NCI-H446 (cell line): ENCODE measurements around the gene MGME1.

ENCODE experiments used
- DNase-seq, 2 experiments: peaks; one replicate each; lab custom pipeline; 2025; lab: John Stamatoyannopoulos, UW

The MGME1 gene

DNA sequence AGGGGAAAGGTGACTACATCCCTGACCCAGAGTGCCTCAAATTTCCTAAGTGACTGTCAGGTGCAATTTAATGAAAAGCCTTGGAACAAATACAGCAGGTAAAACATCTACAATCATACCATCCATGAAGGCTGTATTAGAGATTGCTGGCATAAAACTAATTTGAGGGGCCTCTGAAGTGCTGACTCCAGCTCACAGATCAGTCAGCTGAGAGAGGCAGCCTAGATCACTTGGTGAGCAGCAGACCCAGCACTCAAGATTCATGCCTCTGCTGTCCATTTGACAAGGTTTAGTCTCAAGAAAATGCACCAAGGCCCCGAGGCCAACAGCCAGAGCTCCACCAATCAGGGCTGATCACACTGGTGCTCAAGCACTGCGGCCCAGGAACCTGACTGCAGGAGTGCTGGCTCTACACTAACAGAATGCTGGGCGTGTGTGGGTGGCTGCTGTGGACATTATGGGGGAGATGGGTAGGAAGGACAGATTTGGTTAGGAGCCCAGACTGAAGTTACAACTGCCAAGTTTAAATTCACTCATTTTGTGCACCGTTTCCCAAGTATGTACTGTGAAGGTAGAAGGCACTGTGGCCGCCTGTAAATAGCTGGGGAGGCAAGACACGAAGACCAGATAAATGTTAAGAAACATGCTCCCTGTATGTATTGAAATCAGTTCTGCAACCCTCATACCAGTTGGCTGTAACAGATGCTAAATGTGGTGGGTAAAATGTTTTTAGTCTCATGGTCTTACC lies 28.4 kb upstream of the MGME1 start:
- no peak for DNase-seq

DNA sequence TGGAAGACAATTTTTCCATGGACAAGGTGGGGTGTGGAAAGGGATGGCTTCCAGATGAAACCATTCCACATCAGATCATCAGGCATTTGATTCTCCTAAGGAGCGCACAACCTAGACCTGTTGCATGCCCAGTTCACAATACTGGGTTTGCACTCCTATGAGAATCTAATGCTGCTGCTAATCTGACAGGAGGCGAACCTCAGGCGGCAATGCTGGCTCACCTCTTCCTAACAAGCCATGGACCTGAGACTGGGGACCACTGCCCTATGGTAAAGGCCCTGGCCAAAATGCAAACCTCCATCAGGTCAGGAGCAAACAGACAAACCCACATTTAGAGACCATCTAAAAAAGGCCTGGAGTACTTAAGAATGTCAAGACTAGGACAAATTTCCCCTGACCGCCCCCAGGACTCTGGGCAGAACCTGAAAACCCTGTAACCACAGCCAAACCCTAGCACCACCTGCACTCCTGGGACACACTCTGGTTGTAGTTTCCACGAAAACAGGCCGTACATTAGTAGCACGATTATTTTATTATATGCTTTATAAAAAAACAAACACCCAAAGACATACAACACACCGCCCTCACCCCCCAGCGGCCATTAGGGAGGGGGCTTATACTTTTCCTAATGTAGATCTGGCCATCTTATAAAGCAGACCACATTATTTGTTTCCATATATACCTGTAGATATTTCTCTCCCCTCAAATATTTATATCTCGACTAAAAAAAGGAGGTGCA lies 27.6 kb upstream of the MGME1 start:
- no peak for DNase-seq

DNA sequence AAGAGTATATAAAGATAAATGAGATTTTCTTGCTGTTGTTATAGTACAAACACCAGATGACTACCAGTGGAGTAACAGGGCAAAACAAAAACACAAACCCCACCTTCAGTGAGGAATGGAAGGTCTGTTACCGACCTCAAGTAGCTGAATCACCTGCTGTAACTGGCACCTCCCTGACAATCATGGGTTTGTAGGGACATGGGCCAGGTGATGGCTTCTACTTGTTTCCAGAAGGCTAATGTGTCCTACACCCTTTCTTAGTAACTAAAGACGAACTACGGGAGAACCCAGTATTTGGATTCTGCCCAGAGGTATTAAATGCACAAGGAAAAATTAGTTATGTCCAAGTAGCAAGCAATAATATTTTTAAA lies 27.0 kb upstream of the MGME1 start:
- no peak for DNase-seq

DNA sequence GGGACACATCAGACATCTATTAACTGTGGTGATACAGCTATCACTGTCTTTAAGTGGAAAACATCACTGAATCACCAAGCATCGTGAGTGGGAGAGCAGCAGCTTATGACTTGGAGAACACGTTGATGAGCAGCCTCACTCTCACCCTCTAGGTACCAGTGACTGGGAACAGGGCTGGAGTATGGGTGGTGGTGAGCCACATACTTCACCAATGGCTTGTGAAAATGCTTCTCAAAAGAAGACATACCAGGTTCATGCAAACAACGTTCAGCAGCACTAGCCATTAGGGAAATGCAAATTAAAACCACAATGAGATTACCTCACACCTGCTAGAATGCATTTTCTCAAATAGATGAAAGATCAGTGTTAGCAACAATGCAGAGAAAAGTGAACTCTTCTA lies 25.5 kb upstream of the MGME1 start:
- no peak for DNase-seq

DNA sequence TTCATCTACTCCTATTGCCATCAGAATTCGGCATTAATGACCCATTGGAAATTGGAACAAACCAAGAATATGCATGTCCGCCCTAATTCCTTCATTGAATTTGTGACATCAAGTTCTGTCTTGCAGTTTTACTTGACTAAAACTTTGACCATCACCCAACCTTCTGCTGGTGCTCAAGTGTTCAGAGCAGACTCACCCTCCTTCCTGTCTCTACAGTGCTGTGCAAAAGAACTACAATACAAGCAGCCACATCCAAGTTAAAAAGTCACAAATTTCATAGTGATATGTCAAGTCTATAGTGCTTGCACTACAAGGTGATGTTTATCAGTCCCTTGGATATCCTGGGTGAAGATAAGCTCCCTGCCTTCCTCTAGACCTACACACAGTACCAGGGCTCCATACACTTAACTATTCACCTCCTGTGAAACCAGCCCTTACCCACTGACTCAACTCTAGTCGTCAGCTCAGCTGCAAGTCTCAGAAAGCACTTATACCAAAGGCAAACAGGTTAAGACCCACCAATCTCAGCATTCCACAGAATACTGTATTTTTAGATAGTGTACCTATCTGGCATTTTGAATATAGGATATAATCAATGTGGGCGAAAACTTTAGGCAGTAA lies 23.9 kb upstream of the MGME1 start:
- DNase-seq = no peak

DNA sequence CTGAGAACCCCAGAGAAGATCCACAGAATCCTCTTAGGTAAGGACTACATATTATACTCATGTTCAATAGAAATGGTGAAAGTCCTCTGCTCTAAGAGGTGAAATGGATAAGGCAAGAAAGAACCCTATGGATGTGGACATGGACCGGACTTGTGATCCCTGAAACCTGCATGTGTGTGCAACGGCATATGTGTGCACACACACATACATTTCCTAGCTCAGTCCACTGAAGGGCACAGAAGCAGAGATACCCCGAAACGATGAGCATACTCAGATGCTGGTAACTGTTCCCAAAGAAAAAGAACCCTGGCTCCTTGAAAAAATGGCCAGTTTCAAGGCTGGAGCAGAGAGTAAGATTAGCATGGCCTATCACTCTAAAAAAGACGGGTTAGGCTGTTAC lies 22.8 kb upstream of the MGME1 start:
- DNase-seq = no peak

DNA sequence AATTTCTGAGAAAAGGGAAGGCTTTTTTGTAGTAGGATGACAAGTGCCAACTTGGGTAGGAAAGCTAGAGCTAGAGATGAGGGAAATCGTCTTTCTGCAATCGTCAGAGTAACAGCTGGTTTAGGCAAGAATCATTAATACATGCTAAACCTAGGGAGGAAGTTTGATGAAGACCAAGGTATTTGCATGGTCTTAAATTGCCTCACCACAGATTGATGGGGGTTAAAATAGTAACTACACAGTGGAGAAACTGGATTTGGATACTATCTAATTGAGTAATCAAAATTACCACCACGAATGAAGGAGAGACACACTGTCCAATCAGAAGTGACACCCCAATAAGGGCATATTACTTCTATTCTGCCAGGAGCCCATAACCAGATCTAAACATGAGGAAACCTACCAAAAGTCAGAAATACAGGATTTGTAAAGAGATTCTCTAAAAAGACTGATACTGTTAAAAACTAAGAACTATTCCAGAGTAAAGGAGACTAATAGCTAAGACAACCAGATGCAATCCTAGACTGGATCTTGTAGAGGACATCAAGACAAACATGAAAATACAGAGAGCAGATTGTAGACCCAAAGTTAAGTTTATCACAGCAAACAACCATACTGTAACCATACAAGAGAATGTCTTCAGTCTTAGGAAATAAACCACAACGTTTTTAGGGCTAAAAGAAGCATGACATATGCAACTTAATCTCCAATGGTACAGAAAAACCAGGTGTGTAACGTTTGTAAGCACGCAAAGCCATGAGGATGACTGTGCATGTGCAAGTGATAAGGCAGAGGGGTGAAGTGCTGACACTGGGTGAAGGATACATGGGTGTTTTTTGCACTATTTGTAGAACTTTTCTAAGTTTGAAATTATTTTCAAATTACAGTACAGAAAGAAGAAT lies 22.0 kb upstream of the MGME1 start:
- DNase-seq = no peak

DNA sequence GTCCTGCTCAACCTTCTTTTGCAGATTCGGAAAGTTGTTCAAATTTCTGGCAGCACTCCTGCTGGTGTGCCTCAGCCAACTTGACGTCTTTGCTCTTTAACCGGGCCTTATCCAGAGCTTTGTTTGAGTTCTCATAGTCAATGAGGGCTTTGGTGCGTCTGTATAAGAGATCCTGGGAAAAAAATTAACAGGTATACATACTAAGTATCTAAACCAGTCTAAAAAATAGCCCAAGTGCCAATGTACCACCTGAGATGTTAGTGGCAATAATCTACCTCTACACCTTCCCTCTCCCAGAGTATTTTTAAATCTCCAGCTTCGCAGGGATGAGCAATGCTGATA lies 21.4 kb upstream of the MGME1 start:
- no peak for DNase-seq

DNA sequence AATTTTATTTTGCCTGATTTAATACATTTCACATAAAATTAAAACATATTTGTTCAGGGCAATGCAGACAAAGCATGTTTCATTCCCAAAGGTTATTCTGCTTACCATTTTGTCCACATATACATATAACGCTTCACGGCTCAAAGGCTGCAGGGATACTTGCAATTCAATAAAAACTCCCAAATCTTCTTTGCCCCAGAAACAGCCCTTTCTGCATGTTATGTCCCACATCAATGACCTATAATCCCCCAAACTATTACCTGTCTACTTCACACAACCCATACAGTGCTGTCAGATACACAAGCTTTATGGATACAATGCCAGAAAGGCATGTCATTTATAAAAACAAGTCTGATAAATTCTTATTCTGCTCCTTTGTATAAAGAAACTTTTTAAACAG lies 20.4 kb upstream of the MGME1 start:
- DNase-seq = no peak

DNA sequence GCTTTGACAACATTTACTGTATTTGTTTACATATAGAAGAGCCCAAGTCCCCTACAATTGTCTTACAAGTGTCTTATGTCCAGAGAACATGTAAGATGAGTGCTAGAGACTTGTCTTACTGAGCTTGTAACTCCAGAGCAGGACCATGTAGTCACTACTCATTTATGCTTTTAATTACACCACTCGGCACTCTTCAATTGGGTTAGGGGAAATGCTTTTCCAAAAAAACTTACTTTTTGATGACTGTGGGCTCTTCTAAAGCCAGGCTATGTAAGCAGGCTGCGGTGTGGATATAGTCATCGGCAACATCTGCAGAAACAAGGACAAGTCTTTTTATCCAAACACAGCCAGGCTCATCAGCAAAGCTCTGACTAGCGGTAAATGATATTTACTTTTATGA lies 18.9 kb upstream of the MGME1 start:
- DNase-seq = no peak

DNA sequence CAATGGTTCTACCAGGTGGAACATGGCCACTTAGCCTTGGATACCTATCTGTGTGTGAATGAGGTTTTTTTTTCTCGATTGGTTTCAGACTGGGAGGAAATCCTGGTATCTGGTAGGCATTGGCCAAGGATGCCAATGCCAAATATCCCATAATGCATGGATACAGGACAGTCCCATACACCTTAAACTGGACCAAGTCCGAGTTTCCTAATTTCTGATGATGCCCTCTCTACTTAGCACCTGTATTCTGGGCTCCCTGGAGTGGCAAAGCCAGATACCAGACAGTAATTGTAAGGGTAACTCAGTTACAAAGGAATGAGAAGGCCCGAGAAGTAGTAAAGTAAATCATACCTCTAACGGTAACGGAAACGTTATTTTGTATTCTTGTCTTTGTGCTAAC lies 18.1 kb upstream of the MGME1 start:
- no peak for DNase-seq

DNA sequence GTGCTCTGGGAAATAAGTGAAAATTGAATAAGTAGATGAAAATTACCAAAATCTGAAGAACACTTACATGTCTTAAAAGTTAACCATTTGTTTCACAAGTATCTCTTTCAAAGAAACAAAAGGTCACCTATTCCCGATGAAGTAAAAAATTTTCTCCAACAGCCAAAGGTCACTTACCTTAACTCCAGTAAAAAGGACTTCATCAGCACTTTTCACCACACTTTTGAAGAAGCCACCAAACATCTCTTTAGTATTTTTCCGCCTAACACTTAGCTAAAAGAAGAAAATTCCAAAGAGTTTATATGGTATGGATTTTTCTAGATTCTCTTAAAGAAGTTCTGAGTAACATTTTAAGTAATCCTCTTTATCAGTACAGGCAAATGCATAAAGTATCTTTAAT lies 17.5 kb upstream of the MGME1 start:
- DNase-seq = no peak

DNA sequence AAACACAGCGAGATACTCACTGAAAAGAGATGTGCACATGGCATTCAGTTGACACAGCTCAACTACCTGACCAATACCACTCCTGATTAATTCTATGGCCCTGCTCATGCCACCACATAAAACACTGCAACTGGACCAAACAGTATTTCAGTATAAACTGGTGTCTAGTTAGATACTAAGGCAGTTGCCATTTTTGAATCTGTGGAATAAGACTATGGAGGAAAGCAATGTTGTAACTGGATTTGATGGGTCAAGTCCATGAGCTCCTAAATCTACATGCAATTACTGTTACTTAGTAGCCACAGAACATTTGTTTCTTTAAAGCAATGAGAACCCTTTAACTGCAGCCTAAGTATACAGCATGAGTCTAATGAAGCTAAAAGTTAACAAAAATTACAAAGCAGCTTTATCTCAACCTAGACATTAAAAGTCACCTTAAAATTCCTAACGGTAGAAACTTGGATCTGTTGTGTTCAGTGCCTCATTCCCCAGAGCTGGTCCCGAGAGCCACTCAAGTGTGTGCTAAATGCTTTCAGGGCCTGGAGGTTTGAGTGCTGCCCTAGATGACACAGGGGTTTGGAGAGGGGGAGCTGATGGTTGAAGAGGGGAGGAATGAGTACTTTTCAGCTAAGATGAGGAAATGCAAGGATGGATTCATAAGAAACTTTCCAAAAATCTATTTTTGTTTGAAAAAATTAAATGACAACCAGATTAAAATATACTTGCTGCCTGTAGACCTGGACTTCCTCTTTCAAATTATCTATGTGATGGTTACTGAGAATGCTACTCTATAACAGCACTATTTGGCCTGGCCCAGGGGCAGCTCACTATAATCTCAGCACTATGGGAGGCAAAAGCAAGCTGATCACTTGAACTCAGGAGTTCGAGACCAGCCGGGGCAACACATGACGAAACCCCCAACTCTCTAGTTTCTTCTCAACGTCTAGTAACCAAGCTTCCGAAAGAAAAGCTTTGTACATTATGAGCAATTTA lies 15.8 kb upstream of the MGME1 start:
- DNase-seq = no peak

DNA sequence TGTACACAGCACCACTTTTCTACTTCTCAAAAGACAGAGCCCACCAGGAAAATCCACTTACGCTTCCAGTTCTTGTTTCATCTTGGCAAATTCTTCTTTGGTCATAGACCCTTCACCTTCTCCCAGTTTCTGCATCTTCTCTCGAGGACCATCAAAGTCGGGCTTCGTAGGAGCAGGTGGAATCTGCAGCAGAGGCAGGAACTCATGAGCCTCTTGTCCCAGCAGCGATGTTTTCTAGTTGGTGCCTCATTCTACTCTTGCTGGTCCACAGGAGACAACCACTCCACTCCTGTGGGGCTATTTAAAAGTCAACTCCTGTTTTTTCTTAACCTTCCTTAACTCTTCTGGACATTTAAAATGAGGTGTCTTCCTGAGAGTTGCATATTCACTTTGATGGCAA lies 14.9 kb upstream of the MGME1 start:
- no peak for DNase-seq

DNA sequence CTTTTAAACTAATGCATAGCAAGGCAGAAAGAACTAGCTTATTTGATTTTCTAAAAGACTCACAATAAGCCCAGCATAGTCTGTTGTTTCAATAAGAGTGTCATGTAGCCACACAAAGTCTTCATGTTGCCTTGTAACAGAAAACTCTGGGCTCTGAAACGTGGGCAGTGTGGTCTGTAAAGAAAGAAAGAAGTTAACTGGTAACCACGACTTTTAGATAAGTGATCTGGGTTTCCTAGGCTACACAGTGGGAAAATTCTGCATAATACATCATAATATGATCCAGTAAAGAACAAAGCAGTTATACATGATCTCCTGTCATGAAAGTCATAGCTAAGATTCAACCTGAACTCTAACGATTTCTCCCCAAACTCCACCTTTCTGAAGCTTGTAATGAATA lies 13.5 kb upstream of the MGME1 start:
- DNase-seq = no peak

DNA sequence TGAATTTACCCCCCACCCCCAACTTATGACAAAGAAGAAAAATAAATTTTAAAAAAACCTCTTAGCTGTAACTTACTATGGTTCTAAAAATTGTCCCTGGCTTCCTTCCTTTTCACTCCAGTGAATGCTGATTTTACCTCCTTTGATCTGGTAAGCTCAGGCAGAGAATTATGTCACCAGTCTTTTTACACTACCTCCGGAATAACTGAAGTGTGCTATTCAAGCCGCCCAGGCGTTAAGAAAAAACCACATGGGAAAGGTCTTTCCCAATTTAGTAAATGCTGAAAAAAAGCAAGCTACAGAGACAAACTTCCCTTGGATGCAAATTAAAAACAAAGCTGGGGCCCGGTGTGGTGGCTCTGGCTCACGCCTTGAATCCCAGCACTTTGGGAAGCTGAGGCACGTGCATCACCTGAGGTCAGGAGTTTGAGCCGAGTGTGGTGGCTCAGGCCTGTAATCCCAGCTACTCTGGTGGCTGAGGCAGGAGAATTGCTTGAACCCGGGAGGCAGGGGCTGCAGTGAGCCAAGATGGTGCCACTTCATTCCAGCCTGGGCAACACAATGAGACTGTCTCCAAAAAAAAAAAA lies 12.6 kb upstream of the MGME1 start:
- no peak for DNase-seq

DNA sequence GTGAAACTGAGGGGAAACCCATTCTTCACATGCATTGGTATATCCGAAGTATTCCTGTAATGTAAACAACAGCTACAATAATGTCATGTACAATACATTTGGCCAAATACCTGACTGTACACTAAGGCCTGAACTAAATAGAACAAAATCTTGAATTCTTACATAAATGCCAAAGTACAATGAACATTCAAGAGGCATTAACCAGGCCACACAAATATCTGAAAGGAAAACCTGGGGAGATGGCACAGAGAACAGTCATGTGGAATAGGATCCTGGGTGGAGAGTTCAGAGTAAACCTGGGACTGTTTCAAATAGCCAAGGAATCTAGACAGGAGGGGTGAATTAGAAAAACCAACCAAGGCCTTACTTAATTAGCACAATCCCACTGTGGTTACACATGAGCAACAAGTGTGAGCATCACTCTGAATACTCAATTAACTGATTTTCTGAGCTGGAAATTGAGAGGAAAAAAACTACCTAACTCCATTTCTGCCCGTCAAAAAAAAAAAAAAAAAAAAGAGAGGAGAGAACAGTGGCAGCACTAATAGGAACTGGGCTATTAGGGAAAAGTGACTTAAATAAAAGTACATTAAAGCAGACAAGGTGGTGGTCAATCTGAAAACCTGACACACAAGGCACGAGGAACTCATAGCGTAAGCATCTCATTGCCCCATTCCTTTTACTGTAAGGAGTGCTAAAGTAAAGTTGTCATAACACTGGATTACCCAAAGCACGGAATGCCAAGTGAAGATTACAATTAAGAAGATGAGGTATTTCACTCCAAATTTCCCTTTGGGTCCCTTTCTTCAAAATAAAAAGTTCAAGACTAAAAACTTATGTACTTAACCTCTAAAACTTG lies 11.1 kb upstream of the MGME1 start:
- no peak for DNase-seq

DNA sequence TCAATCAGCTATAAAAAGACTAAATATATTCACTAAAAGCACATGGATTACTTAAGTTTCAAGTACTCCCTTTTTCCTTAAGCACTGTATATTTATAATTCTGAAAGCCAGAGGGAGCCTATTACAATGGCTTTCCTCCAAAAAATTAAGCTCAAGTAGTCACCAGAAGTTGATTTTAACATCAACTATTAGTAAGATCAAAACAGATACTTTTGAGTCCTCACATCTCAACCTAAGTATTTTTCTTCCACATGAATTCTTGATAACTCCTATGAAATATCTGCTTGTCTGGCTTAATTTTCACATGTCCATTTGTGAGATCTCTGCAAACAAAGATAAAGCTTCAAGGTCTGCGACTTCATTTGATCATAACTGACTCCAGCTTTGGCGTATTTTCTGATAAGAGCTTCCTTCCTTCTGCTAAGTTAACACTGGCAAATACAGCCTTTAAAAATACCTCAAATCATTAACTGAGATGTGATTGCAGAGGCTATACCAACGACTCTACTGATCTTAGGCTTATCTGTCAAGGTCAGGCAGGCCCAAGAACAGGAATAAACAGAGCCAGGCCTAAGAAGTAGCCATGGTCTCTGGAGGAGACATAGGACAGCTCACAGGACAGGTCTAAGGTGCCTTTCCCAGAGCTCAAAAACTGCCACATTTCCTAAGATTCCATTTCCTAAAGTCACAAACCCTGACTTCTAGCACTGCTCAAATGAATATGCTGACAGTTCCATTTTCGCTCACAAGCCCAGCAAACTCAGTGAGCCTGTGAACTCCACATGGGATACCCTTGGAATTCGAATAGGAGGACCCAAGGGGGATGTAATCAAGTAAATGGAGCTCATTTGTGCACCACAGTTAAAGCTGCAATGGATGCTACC lies 10.2 kb upstream of the MGME1 start:
- no peak for DNase-seq

DNA sequence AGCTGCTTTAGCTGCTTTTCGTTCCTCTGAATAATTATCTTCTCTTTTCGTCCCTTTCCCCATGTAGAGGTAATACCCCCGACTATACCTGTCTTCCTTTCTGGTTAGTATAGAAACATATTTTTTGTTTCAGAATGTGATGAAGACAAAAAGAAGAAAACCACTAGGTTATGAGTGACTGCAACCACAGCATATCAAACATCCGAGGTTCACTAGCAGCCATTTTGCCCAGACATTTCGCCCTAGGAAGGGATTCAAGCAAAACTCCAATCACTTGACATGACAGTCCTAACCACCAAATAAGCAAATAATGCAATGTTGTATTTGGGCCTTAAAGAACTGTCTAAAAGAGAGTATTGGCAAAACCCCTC lies 9.6 kb upstream of the MGME1 start:
- DNase-seq = no peak
